ENCODE data around the gene PDE9A.

DNA sequence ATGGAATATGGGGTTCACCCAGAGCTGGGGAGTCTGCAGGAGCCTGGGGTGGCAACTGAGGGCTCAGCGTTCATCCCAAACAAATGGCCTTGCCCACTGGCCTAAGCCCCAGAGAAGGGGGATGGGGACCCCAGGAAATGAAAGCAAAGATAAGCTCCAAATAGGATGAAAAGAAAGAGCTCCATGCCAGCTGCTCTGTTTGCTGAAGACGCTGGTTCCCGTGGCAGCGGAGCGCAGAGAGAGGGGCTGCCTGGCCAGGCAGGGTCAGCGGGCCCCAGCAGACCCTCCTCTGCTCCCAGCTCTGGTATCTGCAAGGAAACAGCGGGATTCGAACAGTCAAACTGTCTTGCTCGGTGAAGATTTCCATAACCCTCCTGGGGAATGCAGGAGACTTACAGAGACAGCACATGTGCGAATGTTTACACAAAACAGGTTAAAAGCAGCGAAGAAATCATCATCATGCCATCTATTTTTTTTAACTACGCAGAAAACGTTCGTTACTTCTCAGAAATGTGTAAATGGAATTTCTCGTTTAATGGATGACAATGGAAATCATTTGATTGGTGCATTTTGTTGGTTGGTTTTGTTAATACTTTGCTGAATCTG lies 94.4 kb downstream of the PDE9A start:
- TF ChIP-seq, protein P1, sequence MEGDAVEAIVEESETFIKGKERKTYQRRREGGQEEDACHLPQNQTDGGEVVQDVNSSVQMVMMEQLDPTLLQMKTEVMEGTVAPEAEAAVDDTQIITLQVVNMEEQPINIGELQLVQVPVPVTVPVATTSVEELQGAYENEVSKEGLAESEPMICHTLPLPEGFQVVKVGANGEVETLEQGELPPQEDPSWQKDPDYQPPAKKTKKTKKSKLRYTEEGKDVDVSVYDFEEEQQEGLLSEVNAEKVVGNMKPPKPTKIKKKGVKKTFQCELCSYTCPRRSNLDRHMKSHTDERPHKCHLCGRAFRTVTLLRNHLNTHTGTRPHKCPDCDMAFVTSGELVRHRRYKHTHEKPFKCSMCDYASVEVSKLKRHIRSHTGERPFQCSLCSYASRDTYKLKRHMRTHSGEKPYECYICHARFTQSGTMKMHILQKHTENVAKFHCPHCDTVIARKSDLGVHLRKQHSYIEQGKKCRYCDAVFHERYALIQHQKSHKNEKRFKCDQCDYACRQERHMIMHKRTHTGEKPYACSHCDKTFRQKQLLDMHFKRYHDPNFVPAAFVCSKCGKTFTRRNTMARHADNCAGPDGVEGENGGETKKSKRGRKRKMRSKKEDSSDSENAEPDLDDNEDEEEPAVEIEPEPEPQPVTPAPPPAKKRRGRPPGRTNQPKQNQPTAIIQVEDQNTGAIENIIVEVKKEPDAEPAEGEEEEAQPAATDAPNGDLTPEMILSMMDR (IDR thresholded peaks at IDR 0.05), result no peak
- TF ChIP-seq POLR2A (IDR thresholded peaks at IDR 0.05), result no peak
